Activated CD4-positive, alpha-beta T cell treated with anti-CD3 and anti-CD28 coated beads for 4 hours (primary cell): Measurements from ENCODE around the gene MBNL2.

ENCODE experiments used
- DNase-seq, 2 donors: peaks; one replicate each; pipeline ENCODE4 v3.0.0-alpha.2; 2020

The MBNL2 gene

DNA sequence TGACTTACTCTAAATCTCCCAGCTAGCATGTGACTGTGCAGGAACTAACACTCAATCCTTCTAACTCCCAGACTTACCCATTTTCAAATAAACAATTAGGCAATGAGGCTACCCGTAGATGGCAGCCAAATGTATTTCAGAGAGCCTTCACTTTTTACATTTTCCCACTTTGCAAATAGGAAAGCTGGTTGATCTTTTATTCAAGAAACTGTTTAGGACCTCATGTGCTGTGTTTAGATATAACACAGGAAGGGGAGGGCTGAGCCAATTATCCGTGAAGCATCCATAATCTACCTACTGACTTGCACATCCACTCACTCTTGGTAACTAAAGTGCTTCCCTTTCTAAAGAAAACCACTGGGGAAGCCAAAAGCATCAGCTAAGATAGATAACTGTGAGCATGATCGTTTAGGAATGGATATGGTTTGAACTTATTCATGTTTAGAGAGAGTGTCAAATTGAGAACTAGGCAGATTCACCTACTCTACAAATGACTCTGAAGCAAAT, 33.4 kb downstream of the MBNL2 start:
- no peak for DNase-seq

DNA sequence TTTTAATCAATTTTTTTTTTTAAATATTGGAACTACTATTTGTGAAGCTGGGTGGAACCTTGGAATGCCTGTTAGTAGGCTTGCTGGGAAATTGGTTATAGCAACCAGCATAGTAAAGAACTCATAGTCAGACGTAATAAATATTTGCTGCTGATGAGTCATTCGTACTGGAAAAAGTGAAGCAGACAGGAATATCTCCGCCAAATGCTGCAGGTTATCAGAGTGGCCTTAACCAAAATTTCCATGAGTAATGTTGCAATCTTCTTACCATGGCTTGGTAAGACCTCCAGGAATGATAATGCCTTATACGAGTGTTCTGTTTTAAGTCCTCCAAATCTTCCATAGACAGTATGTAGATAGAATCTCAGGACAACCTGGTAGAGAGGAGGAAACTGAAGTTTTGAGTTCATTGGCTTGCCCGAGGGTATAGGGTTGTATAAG, 34.2 kb downstream of the MBNL2 start:
- no peak for DNase-seq

DNA sequence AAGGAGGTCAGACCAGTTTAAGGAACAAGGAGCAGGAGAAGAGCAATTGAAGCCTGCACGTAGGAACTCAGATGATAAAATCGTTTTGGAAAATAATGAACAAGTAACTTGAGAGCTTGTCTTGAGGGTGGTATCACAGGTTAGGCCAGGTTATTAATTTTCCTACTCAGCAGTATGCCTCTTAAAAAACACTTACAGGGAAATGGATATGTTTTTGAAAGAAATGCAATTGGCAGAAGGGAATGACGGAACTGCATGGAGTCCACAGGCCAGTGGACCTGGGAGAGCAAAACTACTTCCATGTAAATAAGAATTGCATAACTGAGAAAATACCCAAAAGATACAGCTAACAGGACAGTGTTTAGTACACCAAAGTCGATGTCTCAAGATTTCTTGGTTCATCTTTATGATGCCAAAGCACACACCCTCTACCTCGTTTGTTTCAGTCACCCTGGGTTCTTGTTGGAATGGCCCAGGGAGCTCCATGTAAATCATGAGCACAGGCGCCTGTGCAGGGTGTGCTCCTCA, 35.2 kb downstream of the MBNL2 start:
- DNase-seq: no peak

DNA sequence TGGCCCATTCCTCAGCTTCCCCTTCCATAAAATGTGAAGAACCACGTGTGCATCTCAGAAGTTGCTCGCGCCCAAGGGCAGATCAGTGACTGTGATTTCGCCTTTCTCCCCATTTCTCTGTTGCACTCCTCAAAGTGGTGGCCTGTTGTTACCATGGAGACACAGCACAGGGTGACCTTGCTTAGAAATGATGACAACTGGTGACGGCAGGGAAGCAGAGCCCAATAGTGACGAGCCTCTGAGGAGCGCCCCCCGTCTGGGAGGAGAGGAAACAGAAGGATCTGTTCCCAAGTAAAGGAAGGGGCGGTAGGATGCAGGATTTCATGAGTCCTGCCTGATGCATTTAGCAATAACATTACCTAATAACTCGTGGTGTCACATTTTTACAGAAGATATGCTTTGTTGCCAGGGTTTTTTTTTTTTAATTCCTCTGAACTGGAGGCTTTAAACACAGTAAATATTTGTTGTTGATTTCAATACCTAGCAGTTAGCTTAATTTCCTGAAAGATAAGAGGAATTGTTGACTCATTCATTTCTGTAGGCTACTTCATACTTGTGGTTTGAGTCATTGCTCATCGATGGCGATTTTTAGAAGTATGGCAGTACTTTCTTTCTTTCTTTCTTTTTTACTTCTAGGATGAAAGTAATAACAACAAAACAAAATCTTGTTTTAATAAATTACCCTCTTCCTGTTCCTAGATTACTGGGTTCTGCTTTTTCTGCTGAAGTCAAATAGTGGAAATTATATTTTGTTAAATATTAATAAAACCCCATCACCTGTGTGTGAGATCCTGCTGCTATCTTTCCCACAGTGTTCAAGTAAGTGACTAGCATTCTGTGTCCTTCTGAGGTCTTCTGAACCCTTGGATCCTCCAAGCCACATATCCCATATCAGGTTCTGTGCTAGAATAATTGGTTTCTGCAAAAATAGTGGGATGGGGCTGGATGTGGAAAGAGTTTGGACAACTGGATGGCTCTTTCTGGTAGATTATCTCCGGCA, 36.0 kb downstream of the MBNL2 start:
- no peak for DNase-seq

DNA sequence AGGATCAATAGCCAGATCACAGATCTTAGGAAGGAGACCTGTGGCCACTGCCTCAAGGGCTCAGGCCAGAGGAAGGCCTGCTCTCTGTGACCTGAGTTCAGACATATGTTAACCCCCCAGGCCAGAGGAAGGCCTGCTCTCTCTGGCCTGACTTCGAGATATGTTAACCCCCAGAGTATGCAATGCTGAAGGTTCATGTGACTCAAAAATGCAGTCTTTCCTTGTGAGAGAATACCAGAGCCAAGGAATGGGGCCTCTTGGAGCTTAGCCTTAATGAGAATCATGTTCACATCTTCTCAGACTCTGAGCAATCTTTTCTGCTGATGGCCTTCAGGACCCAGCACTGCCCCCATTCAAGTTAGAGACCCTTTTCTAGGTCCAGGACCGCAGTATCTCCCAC, 36.7 kb downstream of the MBNL2 start:
- DNase-seq: no peak

DNA sequence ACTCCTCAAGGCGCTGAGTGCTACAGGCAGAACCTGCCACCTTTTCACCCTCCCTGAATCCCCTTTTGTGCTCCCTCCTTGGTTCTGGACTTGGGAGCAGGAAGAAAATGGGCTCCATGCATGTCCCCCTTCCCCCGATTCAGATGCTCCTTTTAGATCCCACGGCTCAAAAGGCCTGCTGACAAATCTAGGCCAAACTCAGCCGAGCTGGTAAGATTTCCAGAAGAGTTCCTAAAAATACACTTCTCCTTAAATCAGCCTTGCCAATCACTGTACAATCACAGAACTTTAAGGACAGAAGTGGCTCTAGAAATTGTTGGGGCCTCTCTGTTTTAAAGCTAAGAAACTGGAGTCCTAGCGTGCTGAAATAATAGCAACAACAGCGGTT, 37.3 kb downstream of the MBNL2 start:
- no peak for DNase-seq

DNA sequence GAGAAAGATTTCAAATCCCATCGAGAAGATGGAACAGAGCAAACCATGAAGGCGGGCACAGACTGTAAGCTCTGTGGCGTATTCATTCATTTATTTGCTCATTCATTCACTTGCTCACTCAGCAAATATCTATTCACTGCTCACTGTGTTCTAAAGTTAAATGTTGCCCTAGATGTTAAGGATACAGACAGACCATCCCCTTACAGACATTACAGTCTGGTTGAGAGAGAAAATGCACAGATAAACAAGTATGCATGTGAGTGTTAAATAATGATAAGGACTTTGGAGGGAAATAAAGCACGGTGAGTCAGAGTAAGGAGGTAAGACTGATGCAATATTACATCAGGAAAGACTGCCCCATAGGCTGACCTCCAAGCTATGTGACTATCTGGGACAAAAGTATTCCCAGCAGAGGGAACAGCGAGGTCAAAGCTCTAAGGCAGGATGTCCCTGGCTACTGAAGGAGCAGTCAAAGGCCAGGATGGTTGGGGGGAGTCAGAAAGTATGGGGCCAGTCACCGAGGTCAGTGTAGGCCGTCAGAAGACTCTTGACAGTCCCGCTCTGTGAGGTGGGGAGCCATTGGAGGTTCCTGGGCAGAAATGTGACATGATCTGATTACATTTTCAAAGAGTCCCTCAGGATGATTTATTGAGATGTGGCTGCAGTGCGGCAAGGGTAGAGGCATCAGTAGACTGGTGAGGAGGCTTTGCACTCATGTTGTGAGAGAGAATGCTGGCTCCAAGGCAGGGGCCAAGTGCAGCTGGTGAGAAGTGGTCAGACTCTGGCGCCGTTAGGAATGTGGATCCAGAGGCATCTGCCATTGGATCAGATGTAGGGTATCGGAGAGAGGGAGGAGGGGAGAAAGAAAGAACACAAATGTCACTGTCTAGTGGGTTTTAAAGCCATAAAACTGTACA, 37.9 kb downstream of the MBNL2 start:
- no peak for DNase-seq

DNA sequence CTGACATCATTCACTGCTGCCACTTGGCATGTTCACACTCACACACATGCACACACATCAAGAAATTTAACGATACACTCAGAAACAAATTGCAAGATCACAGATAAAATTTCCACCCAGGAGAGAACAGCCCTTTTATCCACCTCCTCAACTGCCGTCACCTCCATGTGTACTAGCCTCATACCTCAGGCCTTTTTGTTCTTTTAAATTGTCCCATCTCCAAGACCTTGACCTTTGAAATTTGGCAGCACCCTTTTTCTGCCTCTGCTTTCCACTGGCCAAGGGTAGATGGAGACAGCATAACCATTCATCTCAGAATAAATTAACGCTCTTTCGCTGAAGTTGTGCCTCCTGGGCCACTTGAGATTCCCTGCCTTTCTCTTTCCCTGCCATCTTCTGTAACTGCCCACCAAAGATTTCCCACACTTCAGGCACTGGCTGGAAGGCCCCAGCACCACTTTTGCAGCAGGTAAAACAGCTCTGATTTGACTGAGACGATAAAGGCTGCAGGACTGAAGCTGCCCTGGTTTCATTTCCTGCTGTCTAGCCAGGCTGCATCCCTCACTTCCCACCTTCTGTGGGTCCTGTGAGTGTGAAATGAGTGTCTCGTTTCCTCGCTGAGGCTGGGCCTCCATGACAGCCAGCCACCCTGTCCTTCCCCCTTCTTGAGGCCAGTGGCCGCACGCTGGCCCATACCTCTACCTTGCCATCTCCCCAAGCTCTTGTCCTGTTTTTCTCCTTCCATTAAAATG, 39.3 kb downstream of the MBNL2 start:
- DNase-seq: peak in 1 of 2 donors; percentile 14

DNA sequence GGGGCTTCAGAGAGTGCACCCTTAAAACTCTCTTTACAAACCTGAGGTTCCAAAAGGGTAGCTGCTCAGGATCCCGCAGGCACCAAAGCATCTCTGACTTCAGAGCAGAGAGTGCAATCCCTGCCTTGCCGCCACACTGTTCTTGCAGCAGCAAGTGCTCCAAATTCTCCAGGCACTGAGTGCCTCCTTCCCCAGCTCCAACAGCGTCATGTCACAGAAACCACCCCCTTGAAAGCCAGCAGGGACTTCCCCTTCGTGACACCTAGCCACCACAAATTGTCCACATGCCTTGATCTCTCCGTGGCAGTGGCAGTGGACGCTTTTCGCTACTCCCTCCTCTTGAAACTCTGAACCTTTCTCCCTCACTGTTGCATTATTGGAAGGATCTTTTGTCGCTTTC, 39.9 kb downstream of the MBNL2 start:
- no peak for DNase-seq

DNA sequence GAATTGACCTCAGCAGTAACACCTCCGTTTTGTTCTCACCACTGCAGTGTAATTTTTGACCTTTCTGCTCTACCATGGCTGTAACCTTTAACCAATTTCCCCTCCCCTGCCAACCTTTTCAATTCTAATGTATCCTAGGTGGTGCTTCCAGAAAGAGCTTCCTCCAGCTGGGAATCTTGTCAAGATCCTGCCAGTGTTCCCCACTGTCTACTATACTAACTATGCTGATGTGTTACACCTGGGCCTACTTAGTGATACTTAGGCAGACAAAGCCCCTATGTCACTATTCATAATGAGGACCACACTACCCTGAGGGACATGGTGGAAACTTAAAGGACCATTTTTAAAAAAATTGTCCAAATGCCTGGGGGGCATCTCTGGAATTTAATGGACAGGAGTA, 41.0 kb downstream of the MBNL2 start:
- DNase-seq: no peak

DNA sequence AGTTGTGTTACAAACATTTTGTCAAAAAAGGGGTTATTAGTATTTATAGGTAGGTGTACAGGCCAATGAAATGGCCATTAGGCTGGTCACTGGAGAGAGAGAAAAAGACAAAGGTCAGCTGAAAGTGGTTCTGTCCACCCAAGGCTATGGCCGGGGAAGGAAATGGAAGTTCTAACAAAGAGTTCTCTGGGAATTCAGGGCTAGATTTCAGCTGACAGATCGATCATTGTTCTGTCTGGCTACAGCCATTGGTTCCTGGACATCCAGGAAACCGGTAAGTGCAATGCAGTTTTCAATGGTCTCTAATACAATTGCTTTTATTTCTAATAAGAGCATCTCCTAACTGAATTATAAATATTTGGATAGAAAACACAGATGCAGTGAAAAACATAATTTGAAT, 42.5 kb downstream of the MBNL2 start:
- DNase-seq: no peak

DNA sequence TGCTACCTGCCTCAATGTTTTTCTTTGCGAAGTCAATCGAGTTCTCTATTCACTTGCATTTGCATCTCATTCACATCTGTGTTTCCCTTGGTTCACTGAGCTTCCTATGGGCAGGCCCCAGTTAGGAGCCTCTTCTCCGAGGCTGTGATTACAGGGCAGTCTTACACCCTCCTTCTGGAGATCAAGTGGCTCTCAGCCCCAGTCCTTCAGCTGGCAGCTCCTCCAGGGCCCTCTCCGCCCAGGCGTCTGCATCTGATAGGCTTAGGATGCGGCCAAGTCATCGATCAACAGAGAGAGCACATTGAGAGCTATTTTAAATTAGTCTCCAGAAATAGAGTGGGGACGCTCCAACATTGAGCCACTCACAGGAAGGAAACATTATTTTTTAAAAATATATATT, 44.2 kb downstream of the MBNL2 start:
- no peak for DNase-seq

DNA sequence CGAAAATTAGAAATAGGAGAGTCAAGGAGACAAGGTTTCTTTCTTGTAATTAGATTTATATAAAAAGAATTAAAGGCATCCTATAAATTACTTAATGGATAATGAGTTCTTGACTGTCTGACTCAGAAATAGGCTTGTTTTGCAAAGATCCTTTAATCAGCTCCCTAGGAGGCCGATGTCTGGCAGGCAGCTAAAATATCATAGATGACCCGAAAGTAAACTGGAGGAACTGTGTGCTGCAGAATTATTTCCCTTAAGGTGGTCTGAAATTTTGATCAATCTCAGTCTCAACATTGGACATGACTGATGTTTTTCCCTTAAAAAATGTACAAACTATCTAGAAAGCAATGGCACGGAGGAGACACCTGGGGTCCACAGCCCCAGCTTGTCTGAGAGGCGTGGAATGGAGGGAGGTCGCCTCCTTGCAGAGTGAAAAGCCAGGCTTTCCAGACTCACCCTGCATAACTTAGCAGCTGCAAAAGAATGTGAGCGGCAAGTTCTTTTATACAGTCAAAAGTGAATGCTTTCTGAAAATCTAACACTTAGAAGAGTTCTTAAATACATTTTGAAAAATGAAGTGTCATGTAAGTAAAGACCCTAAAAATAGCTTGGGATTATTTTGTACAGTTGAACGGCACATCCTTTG, 44.8 kb downstream of the MBNL2 start:
- DNase-seq: no peak

DNA sequence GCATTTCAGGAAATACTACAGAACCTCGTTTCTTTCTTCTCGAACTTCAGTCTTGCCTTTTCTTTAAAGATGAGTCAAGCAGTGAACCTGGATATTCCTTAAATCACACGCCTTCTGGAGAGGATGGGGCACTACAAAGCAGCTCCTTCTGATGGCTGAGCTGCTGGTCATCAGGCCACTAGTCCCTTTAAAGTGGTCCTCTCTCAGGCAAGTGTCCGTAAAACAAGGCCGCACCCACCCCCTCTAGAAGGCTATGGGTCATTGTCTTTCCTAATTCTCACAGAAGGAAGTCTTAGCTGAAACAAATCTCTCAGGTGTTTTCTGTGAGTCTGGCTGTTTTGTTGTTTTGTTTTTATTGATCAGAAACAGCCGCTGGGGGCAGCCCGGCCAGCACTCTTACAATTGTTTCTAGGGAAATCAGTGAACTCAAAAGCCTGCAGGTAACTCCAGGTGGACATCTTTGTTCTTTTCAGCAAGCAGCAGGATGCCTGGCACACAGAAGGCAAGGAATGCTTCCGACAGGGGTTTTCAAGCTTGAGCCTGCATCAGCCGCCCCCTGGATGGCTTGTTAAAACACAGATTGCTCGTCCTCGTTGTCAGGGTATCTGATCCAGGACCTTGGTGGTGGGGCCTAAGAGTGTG, 45.4 kb downstream of the MBNL2 start:
- DNase-seq: no peak

DNA sequence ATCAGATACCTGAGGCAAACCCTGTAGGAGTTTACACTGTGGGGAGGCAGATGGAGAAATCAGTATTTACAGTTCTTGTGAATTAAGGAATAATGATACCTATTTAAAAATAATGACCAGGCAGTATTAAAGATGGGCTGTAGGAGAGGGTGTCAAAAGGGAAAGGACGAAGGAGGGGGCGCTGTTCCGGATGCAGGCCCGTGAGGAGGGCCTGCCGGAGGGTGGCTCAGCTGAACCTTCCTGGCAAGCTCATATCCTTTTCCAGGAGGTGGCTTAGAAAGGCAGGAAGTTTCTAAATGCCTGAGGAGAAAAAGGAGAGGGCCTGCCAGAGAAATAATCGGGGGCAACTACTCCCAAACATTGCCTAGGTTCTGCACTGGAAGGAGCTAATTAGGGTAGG, 46.6 kb downstream of the MBNL2 start:
- no peak for DNase-seq

DNA sequence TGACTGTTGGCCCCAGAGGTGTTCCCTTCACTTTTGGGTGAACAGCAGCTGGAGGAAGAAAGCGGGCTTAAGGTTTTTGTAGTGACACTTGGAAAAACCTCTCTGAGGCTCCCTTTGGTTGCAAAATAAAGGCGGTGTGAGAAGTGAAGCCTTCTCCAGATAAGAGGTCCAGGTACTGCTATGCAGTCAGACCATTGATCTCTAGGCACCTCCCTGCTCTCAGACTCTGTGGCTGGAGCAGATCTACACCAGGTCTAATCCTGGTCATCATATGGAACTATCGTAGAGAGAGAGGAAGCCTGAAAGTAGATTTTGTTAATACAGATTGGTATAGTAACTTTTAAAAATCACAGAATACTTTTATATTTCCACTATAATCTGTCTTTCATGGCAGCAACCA, 47.5 kb downstream of the MBNL2 start:
- DNase-seq: no peak

DNA sequence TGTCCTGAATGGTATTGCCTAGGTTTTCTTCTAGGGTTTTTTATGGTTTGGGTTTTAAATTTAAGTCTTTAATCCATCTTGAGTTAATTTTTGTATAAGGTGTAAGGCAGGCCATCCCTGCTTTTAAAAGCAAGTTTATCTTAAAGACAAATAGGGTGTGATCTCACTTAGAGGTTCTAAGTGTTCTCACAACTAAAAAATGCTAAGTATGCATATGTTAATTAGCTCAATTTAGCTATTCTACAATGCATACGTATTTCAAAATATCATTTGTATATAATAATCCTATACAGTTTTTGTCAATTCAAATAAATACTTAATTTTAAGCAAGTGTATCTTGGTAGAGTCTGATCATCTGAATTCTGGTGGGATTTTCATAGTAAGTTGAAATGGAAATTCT, 50.4 kb downstream of the MBNL2 start:
- no peak for DNase-seq

DNA sequence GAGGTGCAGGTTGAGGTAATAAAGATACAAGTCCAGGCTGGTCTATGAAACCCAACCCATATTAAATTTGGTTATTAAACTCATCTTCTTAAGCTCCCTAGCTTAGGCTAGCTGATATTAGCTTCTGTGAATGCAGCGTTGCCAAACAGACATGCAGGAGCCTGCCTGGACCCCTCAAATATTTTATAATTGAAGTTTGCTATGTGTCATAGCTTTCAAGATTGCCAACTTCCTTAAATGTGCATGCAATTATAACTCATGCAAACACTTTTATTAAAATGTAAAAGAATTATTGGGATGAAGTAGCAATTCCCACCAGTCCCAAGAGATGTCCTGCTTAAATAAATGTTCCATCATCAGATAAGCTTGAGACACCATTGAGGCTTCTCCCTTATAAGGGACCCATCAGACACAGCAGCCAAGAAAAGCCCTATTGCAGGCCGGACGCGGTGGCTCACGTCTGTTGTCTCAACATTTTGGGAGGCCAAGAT, 51.3 kb downstream of the MBNL2 start:
- DNase-seq: no peak

DNA sequence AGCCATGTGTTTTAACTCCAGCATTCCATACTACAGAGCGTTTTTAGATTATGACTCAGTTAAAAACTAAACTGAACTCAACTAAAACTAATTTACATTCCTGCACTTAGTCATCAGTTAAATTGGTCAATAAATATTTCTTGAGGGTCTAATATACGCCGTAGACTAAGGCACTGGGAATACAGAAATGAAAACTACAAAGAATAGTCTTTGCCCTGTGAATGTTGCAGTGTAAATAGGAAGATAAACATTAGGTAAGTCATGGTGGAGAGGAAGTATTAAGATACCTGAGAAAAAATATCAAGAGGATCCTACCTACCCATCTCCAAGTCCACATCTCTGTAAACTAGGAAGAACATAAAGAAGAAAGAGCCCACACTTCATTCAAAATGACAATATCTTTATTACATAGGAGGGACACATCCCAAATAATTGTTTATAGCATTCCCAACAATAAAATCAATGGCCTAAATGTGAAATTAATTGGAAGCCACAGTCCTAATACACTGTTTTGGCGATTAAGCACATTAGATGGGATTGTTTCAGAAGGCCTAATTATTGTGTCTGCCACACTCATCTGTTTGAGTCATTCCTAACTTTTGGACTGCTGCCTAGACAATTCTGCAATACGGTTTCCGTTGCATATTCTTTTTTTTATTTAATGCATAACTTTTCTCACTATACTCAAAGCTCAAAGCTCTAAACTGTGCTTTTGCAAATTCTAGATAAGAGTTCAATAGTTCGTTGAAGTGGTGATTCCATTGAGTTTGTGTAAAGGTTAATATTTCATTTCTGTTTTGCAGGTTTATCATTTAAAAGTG, 52.9 kb downstream of the MBNL2 start:
- no peak for DNase-seq

DNA sequence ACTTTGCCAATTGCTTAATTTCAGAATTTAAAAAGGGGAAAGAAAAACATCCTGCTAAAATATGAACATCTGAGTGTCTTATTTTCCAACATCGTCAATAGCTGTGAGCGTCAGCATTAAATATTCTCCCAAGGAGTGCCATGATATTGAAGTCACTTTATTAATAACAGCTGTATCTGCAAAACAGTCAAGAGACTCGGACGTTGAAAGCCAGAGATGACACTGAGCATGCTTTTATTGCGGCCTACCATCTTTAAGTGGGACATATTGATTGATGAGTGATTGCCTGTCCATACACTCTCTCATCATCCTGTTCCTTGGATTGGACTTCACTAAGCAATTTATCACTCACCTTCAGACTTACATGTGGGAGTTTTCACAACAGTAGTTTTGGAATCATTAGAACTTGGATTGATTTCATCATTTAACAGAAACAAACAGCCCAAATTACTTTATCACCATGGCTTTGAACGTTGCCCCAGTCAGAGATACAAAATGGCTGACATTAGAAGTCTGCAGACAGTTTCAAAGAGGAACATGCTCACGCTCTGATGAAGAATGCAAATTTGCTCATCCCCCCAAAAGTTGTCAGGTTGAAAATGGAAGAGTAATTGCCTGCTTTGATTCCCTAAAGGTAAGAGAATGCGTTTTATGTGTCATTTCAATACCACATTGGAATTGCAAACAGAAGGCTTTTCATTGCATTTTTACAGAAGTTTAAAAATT, 53.8 kb downstream of the MBNL2 start:
- DNase-seq: no peak
